Measurements from ENCODE around the gene MEGF6. TPM values are rescaled to one million over a fixed set of nuclear protein-coding genes. Genes with fewer than 3 reads are reported as not detected.

Gene MEGF6
- total and polyA plus RNA-seq, 9 of the 15 experiments (the other 6 are each of a cell fraction or from before 2014, with no cell fraction given), result 0.03 to 1.7 (median 0.24) TPM; not detected in 3

DNA sequence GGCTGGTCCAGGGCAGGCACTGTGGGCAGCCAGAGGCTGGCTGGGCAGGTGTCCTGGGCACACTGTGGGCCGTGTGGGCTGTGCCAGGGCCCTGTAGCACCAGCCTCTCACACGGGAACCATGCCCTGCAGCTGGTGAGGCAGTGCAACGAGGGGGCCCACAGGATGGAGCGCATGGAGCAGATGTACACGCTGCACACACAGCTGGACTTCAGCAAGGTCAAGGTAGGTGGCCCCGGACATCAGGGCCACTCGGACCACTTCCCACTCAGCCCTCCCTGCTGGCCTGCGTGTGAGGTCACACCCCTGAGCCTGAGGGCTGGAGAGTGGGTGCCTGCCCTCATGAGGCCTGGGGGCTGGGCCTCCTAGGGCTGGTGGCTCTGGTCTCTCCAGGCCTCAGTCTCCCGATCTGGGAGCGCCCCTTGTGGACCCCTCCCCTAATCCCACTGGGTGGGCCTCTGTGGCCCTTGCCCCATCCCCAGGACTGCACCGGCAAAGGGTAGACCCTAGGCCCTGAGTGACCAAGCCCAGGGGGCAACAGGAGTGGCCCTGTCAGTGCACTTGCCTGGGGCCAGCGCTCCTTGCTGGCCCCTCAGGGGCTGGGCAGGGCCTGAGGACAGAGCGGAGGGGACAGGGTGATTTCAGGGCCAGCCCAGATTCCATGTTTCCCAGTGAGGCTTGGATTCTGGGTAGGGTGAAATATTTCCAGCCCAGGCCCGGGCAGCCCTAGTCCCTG is 135.3 kb downstream of the MEGF6 start:
- BruUV-seq (replicated peaks), result no TSS peak
- intact Hi-C loops (cut with micrococcal nuclease) (no loop called here), in situ Hi-C loops (cut with MboI) (no loop called here)
- no peak overlapping the region for H3K27ac ChIP-seq (ENCODE audit: extremely low read depth, low read depth, low read length)
- no peak overlapping the region for H3K9ac ChIP-seq (ENCODE audit: insufficient read depth in 1 of 2, low read depth in 2 of 2, low read length in 2 of 2)
- H2AFZ ChIP-seq (ENCODE audit: low read depth, low read length), result no peak overlapping the region
- no peak for FAIRE-seq
- H3K9me1 ChIP-seq (ENCODE audit: control insufficient read depth, insufficient read depth, low read length), result no peaks in the 10 kb centered on the region
- H3K4me1 ChIP-seq (replicated peaks in 1 of 2; ENCODE audit: control insufficient read depth in 2 of 2, insufficient read depth in 2 of 2, low read length in 2 of 2), result peaks cover 0 to 60% of the 10 kb centered on the region in 2 experiments; a peak in 3 of 5 replicates
- H3K36me3 ChIP-seq (ENCODE audit: control insufficient read depth, insufficient read depth, low read length), result no peaks in the 10 kb centered on the region
- no peak for DNase-seq (ENCODE audit: extremely low read depth in 1 of 4, low spot score in 3 of 4)
- TF ChIP-seq TRIM24 (IDR thresholded peaks at IDR 0.05) (no peak), FOXJ2 (tag; IDR thresholded peaks at IDR 0.05) (no peak), TFAM (CRISPR knock-in tag; conservative IDR thresholded peaks at IDR 0.05) (no peak), ARHGAP35 (IDR thresholded peaks at IDR 0.05; ENCODE audit: partially characterized antibody) (no peak), ZBTB7A (IDR thresholded peaks at IDR 0.05; ENCODE audit: borderline replicate concordance, control insufficient read depth, low read depth, low read length) (0 out of 2 replicates have a peak, but pooled peaks have one; percentile 13), CBX3 (IDR thresholded peaks at IDR 0.05; ENCODE audit: borderline replicate concordance in 1 of 2, low read length in 2 of 2) (no peak), SNIP1 (IDR thresholded peaks at IDR 0.05; ENCODE audit: low read depth) (no peak), FUS (optimal IDR thresholded peaks at IDR 0.05; ENCODE audit: low read depth, low read length) (no peak), GABPB1 (CRISPR knock-in tag; IDR thresholded peaks at IDR 0.05) (no peak), SOX6 (IDR thresholded peaks at IDR 0.05) (no peak)
- TF ChIP-seq, protein P1, sequence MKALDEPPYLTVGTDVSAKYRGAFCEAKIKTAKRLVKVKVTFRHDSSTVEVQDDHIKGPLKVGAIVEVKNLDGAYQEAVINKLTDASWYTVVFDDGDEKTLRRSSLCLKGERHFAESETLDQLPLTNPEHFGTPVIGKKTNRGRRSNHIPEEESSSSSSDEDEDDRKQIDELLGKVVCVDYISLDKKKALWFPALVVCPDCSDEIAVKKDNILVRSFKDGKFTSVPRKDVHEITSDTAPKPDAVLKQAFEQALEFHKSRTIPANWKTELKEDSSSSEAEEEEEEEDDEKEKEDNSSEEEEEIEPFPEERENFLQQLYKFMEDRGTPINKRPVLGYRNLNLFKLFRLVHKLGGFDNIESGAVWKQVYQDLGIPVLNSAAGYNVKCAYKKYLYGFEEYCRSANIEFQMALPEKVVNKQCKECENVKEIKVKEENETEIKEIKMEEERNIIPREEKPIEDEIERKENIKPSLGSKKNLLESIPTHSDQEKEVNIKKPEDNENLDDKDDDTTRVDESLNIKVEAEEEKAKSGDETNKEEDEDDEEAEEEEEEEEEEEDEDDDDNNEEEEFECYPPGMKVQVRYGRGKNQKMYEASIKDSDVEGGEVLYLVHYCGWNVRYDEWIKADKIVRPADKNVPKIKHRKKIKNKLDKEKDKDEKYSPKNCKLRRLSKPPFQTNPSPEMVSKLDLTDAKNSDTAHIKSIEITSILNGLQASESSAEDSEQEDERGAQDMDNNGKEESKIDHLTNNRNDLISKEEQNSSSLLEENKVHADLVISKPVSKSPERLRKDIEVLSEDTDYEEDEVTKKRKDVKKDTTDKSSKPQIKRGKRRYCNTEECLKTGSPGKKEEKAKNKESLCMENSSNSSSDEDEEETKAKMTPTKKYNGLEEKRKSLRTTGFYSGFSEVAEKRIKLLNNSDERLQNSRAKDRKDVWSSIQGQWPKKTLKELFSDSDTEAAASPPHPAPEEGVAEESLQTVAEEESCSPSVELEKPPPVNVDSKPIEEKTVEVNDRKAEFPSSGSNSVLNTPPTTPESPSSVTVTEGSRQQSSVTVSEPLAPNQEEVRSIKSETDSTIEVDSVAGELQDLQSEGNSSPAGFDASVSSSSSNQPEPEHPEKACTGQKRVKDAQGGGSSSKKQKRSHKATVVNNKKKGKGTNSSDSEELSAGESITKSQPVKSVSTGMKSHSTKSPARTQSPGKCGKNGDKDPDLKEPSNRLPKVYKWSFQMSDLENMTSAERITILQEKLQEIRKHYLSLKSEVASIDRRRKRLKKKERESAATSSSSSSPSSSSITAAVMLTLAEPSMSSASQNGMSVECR (CRISPR knock-in tag; IDR thresholded peaks at IDR 0.05), result 0 out of 2 replicates have a peak, but pooled peaks have one; percentile 29
- TF ChIP-seq, protein P2, sequence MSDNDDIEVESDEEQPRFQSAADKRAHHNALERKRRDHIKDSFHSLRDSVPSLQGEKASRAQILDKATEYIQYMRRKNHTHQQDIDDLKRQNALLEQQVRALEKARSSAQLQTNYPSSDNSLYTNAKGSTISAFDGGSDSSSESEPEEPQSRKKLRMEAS (CRISPR knock-in tag; IDR thresholded peaks at IDR 0.05), result peak; percentile 73
- TF ChIP-seq, protein P3, sequence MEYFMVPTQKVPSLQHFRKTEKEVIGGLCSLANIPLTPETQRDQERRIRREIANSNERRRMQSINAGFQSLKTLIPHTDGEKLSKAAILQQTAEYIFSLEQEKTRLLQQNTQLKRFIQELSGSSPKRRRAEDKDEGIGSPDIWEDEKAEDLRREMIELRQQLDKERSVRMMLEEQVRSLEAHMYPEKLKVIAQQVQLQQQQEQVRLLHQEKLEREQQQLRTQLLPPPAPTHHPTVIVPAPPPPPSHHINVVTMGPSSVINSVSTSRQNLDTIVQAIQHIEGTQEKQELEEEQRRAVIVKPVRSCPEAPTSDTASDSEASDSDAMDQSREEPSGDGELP (CRISPR knock-in tag; IDR thresholded peaks at IDR 0.05; ENCODE audit: borderline replicate concordance), result peak; percentile 48; the same call in 1 of the 2 replicates
- H3K79me2 ChIP-seq (ENCODE audit: control insufficient read depth, insufficient read depth, low read length), result no peaks in the 10 kb centered on the region
- no peak overlapping the region for H3K4me3 ChIP-seq
- ChIA-PET POLR2A (interaction anchor here (0.5 kb wide), 1 partner anchor 9 kb away, joined by 3 read pairs; no protein-coding TSS in a partner anchor), CTCF (ENCODE audit: low intra/inter-chr PET ratio) (no interaction called here)
- ATAC-seq, result 0 out of 3 replicates have a peak, but pooled peaks have one; percentile 12
- peaks cover 16% of the 10 kb centered on the region; the same call in 1 of the 2 replicates for H4K20me1 ChIP-seq (replicated peaks; ENCODE audit: control insufficient read depth, insufficient read depth, low read length)
- WGBS (ENCODE audit: insufficient coverage, low coverage, missing lambda C conversion rate), result 8% methylated on average over 13 of the region's 14 CpGs
- no peaks in the 10 kb centered on the region for H3K9me3 ChIP-seq (replicated peaks; ENCODE audit: control insufficient read depth, insufficient read depth, low read depth, low read length)
- H3K4me2 ChIP-seq (ENCODE audit: insufficient read depth, low read length), result no peak overlapping the region
- peaks cover 3 to 33% of the 10 kb centered on the region in 2 experiments; a peak in 4 of 5 replicates for H3K27me3 ChIP-seq (ENCODE audit: control insufficient read depth in 2 of 2, insufficient read depth in 2 of 2, low read length in 2 of 2)

Measured in K562 (cell line).